ENCODE measurements around the gene BMI1.

- TF ChIP-seq CTCF (IDR thresholded peaks at IDR 0.05) (no peak), POLR2A (IDR thresholded peaks at IDR 0.05) (no peak)
Observed at GRCh38 chr10:22301193-22301592, 19.7 kb upstream of the BMI1 start.

All from sigmoid colon (tissue), 3 donors.